Stimulated activated CD4-positive, alpha-beta T cell treated with anti-CD3 and anti-CD28 coated beads, TNF-alpha, amount 100 ng/mL, for 48 hours (primary cell): ENCODE results near the gene CD300C.
"Not testable (repeated sequence)": the region's sequence is repeated elsewhere in the genome, so short reads cannot be mapped to it uniquely, and the experiment has no call there.

Experiments used
- DNase-seq, 3 donors: peaks; one replicate each; pipeline ENCODE4 v3.0.0-alpha.2; 2020; ENCODE audit warnings: low read depth in 3 of 3

The CD300C gene

GRCh38 chr17:74513987-74514631 is 31.8 kb downstream of the CD300C start:
- DNase-seq, result peak; percentile 17 to 37 (median 29)

- peak; percentile 18 to 53 (median 50) for DNase-seq
Observed at GRCh38 chr17:74512624-74513091, 33.3 kb downstream of the CD300C start.

- no peak for DNase-seq
Observed at GRCh38 chr17:74512036-74512435, 33.9 kb downstream of the CD300C start.

- no peak for DNase-seq
Observed at GRCh38 chr17:74508156-74508555, 37.8 kb downstream of the CD300C start.

GRCh38 chr17:74503949-74504348 is 42.0 kb downstream of the CD300C start:
- DNase-seq, result not testable (repeated sequence)

- DNase-seq, result no peak
Observed at GRCh38 chr17:74502861-74503260, 43.1 kb downstream of the CD300C start.

GRCh38 chr17:74499992-74500391 is 45.9 kb downstream of the CD300C start:
- DNase-seq, result no peak

GRCh38 chr17:74497471-74497870 is 48.4 kb downstream of the CD300C start:
- DNase-seq, result no peak

GRCh38 chr17:74493331-74493833 is 52.5 kb downstream of the CD300C start:
- DNase-seq, result peak; percentile 28 to 47 (median 34)

- DNase-seq, result no peak
Observed at GRCh38 chr17:74491626-74492025, 54.3 kb downstream of the CD300C start.
